ENCODE data around the gene NFIB.

GRCh38 chr9:14197325-14197858 is 116.5 kb downstream of the NFIB start:
- TF ChIP-seq CTCF (IDR thresholded peaks at IDR 0.05) = no peak
- TF ChIP-seq POLR2A (IDR thresholded peaks at IDR 0.05) = no peak
- TF ChIP-seq EP300 (IDR thresholded peaks at IDR 0.05; ENCODE audit: low read depth) = no peak
